Measurements from ENCODE around the gene YARS1. TPM values are rescaled to one million over a fixed set of nuclear protein-coding genes. Genes with fewer than 3 reads are reported as not detected.

Gene YARS1
- total and polyA plus RNA-seq, 8 donors: 25.1 to 135 (median 34.9) TPM

- Histone ChIP-seq H3K4me1 (peaks cover 13 to 36% (median 23%) of the 10 kb centered on the region in 3 donors), H3K27ac (peak overlapping the region; percentile 94 to 98 (median 95)), H3K27me3 (no peaks in the 10 kb centered on the region), H3K36me3 (no peaks in the 10 kb centered on the region), H3K9me3 (no peaks in the 10 kb centered on the region), H3K4me3 (peak overlapping the region; percentile 57 to 84 (median 80))
- intact Hi-C loops (cut with DNase I): no loop called here
- 1% methylated on average over 29 to 101 of the region's 103 CpGs for WGBS, 2 donors
- ATAC-seq (peak; percentile 21 to 64 (median 40)), DNase-seq (peak in 3 of 6 donors; percentile 47 to 80 (median 68)), FAIRE-seq (no peak)
- TF ChIP-seq, protein P1, sequence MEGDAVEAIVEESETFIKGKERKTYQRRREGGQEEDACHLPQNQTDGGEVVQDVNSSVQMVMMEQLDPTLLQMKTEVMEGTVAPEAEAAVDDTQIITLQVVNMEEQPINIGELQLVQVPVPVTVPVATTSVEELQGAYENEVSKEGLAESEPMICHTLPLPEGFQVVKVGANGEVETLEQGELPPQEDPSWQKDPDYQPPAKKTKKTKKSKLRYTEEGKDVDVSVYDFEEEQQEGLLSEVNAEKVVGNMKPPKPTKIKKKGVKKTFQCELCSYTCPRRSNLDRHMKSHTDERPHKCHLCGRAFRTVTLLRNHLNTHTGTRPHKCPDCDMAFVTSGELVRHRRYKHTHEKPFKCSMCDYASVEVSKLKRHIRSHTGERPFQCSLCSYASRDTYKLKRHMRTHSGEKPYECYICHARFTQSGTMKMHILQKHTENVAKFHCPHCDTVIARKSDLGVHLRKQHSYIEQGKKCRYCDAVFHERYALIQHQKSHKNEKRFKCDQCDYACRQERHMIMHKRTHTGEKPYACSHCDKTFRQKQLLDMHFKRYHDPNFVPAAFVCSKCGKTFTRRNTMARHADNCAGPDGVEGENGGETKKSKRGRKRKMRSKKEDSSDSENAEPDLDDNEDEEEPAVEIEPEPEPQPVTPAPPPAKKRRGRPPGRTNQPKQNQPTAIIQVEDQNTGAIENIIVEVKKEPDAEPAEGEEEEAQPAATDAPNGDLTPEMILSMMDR (IDR thresholded peaks at IDR 0.05): no peak
Observed at GRCh38 chr1:32741413-32742198, 75.6 kb downstream of the YARS1 start.

DNA sequence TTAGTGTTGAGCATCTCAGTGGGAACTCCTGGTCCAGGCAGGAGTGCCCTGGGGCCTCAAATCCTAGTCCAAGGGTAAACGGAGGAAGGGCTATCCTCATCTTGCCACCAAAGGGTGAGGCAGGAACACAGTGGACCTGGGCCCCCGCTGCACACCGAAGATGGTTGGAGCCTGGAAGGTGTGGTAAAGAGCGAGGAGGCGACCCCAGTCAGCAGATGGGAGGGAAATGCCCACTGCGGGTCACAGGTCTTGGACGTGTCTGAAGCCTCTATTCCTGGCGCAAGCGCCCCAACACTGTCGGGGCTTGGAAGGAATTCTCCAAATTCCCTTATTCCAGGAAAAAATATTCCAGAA, 76.1 kb downstream of the YARS1 start:
- H3K27ac ChIP-seq: peak overlapping the region; percentile 81 to 98 (median 94)
- no peaks in the 10 kb centered on the region for H3K36me3 ChIP-seq
- no peaks in the 10 kb centered on the region for H3K27me3 ChIP-seq
- H3K4me3 ChIP-seq: peak overlapping the region; percentile 42 to 84 (median 62)
- ATAC-seq: no peak
- WGBS, 2 donors: 13 to 18% methylated on average over 10 of the region's 10 CpGs
- peak in 1 of 6 donors; percentile 60 for DNase-seq
- intact Hi-C loops (cut with DNase I): no loop called here
- no peaks in the 10 kb centered on the region for H3K9me3 ChIP-seq
- H3K4me1 ChIP-seq: peaks cover 13 to 36% (median 17%) of the 10 kb centered on the region in 3 donors
- TF ChIP-seq, protein P1 (IDR thresholded peaks at IDR 0.05): no peak
- no peak for FAIRE-seq

GRCh38 chr1:32736812-32737791, 80.1 kb downstream of the YARS1 start:
- no peaks in the 10 kb centered on the region for H3K36me3 ChIP-seq
- WGBS, 2 donors: 65 to 69% methylated on average over 7 of the region's 7 CpGs

DNA sequence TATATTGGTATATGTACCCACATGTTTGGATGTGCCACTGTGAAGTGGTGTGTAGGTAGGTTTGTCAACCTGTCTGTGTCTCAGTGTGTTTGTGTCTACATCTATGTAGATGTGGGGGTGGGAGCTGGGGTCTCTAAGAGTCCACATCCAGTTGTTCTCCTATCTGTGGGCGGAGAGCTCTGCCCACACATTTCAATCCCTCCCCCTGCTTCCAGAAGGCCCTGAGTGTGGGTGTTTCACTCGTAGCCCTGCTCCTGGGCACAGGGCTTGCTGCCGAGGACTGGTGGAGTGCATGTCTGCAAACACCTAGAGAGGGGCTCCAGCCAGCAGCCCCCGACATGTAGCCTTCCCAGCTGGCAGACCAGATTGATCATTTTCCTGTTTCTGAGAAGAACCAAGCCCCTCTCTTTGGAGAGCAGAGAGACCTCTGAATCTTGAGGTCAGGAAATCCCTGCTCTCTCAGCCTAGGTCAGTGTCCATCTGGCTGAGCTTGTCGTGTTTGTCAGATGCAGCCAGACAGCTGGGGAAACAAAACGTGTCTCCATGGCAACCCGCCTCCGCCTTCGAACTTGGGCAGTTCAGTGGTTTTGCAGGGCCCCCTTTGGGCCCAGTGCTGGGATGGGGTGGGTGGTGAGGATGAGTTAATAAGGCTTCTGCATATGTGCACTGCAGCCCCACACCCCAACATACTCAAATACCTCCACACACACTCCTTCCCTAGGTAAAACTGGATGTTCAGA, 83.4 kb downstream of the YARS1 start:
- 71 to 76% methylated on average over 9 of the region's 9 CpGs for WGBS, 2 donors
- H3K27ac ChIP-seq: no peak overlapping the region
- H3K9me3 ChIP-seq: no peaks in the 10 kb centered on the region
- DNase-seq: no peak
- TF ChIP-seq, protein P1 (IDR thresholded peaks at IDR 0.05): no peak
- FAIRE-seq: no peak
- H3K27me3 ChIP-seq: no peaks in the 10 kb centered on the region
- no peak overlapping the region for H3K4me3 ChIP-seq
- peaks cover 10 to 13% (median 11%) of the 10 kb centered on the region in 3 donors for H3K4me1 ChIP-seq
- intact Hi-C loops (cut with DNase I): no loop called here
- H3K36me3 ChIP-seq: no peaks in the 10 kb centered on the region
- ATAC-seq: no peak

More at GRCh38 chr1:32736812-32737791, 80.1 kb downstream of the YARS1 start:
- H3K4me3 ChIP-seq: no peak overlapping the region
- H3K27me3 ChIP-seq: no peaks in the 10 kb centered on the region
- peak overlapping the region; percentile 30 to 84 (median 56) for H3K27ac ChIP-seq
- no peaks in the 10 kb centered on the region for H3K9me3 ChIP-seq
- intact Hi-C loops (cut with DNase I): no loop called here
- peaks cover 10 to 16% (median 11%) of the 10 kb centered on the region in 3 donors for H3K4me1 ChIP-seq
- DNase-seq (peak; percentile 72 to 85 (median 75)), ATAC-seq (peak; percentile 70 to 92 (median 88)), FAIRE-seq (no peak)
- TF ChIP-seq, protein P1 (IDR thresholded peaks at IDR 0.05): no peak

Data from pancreas (tissue), 10 donors.